ENCODE data around the gene SHPK. TPM values are rescaled to one million over a fixed set of nuclear protein-coding genes. Genes with fewer than 3 reads are reported as not detected.
A peak's percentile ranks its signal among the peaks of the same experiment; 100 is the strongest.

The SHPK gene
- total RNA-seq, 1 donor from 2014 or later, result 15.3 TPM

DNA sequence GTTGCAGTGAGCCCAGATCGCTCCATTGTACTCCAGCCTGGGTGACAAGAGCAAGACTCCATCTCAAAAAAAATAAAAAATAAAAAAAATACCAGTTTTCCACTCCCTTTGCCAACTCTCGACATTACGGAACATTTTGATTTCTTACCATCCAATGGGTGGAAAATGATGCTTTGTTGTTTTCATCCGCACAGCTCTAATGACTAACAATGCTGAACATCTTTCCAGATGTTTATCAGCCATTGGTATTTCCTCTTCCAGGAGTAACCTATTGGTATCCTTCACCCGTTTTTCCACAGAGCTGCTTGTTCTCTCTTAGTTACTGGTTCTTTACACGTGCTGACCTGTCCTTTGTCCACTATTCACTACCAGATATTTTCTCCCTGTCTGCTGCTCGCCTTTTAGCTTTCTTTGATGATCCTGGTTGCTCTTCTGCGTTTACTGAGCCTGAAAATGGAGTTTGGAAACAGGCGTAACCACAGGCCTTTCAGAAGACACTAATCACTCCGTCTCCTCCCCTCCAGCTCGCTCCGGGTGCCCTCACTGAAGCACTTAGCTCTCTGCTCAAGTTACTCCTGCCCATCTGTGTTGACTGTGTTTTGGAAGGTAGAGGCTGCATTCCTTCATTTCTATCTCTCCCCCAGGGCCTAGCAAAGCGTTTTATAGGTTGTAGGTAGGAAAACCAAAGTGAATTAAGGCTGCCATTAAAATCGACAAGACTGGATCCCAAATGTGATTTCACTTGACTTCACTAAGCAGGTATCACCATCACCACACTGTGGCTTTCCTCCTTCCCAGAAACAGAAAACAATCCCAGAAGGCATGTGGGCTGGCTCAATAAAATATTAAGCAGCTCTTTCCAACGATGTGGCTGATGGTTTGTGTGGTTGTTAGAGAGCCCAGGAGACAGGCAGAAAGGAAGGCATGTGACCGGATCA lies 8.9 kb downstream of the SHPK start:
- DNase-seq, result no peak

GRCh38 chr17:3622977-3623594 lies 13.0 kb downstream of the SHPK start:
- no peak for DNase-seq

DNA sequence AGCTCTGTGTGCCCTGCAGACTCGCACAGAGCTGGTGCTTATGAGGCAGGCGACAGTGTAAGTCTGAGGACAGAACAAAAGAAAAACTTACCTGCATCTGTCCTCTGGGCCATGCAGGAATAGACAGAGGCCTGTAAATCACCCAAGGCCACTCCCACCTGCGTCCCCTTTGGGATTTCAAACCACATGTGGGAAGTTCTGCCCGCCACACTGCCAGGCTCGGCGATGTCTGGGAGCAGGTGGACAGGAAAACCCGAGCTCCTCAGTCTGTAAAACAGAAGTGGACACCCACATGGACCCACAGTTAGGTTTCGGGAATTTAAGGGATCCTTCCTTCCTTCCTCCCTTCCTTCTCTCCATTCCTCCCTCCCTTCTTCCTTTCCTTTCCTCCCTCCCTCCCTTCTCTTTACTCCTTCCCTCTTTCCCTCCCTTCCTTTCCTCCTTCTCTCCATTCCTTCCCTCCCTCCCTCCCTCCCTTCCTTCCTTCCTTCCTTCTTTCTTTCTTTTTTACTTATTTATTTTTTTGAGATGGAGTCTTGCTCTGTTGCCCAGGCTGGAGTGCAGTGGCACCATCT lies 14.8 kb downstream of the SHPK start:
- DNase-seq, result no peak

GRCh38 chr17:3615160-3615870 lies 20.7 kb downstream of the SHPK start:
- DNase-seq, result no peak

DNA sequence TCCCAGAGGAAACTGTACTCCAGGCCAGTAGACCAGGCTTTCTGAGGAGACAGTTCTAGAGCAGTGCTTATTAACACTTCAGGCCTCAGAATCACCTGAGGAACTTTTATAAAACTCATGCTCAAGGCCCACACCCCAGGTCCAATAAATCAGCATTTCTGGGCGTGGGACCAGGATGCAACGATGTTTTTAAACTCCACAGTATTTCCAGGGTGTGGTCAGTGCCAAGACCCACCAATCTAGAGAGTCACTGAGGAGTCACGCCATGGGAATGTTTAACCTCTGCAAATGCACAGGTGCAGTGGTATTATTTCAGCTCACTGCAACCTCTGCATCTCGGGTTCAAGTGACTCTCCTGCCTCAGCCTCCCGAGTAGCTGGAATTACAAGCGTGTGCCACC lies 22.9 kb downstream of the SHPK start:
- no peak for DNase-seq

DNA sequence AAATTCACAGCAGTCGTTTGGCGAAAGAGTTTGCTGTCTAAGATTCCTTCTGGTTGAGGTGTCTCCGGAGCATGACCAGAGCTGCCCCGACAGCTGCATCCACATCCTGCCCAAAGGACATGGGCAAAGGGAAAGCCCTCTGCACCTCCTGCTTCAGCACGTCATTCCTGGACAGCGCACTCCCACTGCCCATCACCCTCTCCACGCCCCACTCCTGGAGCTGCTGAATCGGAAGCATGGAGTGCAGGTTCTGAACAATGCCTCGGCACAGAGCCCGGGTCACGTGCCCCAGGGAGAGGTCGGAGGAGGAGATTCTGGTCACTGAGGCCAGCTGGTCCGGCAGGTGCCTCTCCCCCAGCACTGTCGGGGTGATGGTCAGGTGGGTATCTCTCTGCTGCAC lies 25.5 kb downstream of the SHPK start:
- no peak for DNase-seq

- no peak for DNase-seq
These were observed 26.4 kb downstream of the SHPK start for GRCh38 chr17:3609689-3610088.

DNA sequence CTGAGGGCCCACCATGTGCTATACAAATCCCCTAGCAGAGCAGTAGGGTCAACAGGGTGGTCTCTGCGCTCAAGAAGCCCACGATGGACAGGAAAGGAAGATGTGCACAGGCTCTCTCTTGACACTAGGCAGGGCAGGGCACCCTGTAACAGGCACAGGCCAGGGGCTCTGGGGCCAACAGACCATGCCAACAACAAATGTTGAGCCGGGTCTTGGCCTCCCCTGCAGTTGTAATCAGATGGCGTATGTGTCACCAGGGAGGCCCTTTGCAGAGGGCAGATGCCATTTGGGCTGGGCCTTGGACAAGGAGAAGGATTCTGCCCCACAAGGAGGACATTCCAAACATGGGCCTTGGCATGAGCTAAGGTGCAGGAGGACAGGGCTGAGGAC lies 32.2 kb downstream of the SHPK start:
- DNase-seq, result no peak

- DNase-seq, result no peak
These were observed 32.8 kb downstream of the SHPK start for GRCh38 chr17:3603119-3603869.

DNA sequence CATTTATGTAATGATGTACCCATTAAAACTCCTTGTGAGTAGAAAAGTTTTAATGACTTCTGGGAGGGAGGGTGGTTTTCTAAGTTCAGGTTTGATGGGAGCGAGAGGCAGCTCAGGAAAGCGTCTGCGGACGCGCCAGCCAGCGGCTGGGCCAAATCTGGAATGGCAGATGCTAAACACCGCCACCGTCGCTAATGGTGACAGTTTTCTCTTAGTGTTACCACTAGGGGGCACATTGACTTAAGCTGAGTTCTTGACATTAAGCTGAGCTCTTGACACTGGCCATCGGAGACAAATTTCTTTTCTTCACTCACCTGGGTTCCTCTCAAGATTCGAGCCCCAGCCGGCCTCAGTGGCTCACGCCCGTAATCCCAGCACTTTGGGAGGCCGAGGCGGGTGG lies 33.6 kb downstream of the SHPK start:
- DNase-seq, result peak; percentile 37

DNA sequence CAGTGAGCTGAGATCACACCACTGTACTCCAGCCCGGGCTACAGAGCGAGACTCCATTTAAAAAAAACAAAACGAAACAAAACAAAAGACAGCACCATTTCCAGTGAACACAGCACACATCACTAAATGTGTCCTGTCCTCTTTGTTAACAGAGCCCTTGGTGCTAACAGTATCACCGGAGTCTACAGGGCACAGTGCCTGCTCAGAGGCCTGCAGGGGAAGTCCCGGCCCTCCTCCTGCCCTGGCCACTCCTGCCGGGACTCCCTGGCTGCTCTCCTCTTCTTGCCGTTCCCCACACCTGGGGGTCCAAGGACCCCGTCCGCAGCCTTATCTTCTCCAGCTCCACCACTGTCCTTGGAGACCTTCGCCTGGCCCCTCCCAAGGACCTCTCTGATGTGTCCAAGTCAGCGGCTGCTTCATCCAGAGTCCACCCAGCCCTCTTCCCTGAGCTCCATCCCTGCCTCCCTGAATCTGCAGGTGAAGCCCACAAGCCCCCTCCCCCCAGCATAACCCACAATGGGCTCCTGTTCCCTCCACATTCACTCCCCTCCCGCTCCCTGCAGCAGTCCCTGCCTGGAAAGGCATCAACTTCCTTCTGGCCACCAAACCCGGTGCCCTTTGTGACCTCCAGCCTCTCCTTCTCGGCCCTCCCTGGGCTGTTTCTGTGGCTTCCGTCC lies 35.4 kb downstream of the SHPK start:
- DNase-seq, result no peak

- DNase-seq, result no peak
These were observed 38.0 kb downstream of the SHPK start for GRCh38 chr17:3598078-3598477.

DNA sequence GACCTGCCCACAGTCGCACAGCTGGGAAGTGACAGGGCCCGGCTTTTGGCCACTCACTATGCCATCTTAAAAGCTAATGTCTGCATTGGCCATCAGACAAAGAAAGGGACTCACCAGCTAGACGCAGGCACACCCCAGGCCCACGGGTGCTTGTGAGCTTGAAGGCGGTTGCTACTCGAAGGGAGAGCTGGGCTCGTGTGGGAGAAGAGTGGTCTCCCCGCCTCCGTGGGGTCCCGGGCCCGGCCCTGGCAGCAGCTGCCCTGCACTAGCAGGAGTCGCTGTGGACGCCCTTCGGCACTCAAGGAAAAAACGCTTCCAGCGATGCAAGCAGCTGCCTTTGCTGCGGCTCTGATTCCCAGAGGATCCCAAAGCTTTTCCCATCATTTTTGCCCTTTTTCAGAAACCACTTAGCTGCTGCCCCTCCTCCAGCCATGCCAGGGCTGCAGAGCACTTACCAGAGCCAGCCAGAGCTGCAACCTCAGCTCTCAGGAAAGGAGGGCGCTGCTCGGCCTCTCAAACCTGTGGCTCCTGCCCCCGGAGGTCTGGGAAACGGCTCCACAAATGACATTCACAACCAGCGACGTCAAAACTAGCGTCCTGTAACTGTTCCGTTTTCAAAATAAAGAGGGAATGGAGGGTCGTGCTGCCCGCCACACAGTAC lies 39.1 kb downstream of the SHPK start:
- peak; percentile 78 for DNase-seq

- DNase-seq, result peak; percentile 17
These were observed 41.1 kb downstream of the SHPK start for GRCh38 chr17:3594976-3595375.

DNA sequence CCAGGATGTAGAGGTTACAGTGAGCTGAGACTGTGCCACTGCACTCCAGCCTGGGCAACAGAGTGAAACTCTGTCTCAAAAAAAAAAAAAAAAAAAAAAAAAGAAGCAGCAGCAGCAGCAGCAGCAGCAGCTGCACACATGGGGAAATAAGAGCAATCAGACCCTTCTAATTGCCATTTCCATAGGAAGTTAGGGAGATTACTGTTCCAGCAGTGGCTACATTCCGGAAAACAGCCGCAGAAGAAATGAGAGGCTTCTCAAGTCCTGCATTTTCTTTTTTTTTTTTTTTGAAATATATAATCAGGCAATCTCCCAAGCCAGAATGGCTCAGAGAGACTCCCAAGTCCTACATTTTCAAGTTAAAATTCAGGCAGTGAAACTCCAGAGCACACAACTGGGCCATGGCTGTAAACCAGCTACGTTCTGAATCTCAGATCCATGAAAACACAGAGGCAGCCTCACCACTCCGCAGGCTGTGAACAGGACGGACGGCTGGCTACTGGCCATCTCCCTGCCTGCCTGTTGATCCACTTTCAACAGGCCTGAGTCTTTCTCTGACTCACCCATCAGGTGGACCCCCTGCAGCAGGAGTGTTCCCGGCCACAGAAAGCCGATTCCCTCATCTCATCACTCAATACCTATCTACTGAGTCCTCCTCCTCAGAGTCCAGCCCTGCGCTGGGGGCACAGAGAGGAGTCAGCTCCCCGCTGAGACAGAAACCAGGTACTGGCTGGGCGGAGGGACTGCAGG lies 41.8 kb downstream of the SHPK start:
- peak; percentile 87 for DNase-seq

DNA sequence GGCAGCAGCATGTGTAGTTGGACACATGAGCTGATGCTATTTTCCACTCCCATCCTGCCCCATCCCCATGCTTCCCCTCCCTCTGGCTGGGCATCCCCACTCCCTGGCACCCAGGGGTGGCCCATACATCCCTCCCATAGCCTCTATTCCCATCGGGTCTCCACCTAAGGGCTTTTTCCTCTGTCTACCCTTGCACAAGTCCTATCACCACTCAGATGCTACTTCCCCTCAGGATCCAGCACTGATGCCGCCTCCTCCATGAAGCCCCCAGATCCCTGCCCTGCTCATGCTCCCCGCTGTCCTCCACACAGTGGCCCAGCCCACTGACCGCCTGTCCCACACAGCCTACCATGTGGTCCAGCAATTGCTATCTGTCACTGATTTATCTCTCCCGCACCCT lies 42.7 kb downstream of the SHPK start:
- DNase-seq, result no peak

DNA sequence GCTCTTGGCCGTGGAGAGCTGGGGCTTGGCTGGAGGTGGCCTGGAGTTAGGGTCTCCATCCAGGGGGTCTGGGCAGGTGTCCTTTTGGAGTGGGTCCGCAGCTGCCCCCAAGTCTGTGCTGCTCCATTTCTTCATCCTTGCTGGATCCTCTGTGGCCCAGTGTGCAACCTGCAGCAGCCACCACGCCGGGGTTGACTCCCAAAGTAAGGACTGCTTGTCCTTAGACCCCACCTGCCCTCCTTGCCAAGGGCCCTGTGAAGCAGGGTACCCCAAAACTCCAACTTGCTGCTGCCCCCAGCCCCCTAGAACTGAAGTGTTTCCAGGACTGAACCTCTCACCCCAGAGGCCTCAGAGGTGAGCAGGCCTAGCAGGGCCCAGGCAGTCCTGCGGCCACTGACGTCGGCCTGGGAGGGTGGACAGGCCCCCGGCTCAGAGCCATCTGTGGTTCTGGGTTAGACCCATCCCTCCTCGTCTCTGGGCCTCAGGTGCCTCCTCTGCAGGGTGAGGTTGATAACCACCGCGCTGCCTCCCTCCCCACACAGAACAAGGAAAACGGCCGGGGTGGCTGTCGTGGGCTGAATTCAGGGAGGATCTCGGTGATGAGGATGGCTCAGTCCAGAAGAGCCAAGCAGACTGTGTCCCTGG lies 43.7 kb downstream of the SHPK start:
- DNase-seq, result no peak

- no peak for DNase-seq
These were observed 45.3 kb downstream of the SHPK start for GRCh38 chr17:3590768-3591167.

DNA sequence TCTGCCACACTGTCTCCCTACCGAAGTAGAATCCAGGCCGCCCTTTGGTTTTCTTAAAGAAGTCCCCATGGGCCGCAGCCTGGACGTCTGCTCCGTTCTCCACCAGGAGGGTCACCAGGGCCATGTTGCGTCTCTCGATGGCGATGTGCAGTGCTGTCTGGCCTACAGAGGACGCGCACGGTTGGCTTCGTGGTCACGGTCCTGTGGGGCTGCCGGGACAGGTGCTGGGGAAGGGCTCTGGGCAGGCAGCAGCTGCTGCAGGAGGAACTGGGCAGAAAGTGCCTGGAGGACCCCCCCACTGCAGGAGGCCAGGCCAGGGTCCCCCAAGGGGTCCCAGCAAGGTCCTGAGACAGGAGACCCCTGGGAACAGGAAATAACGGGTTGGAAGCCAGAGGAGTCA lies 45.8 kb downstream of the SHPK start:
- DNase-seq, result no peak

DNA sequence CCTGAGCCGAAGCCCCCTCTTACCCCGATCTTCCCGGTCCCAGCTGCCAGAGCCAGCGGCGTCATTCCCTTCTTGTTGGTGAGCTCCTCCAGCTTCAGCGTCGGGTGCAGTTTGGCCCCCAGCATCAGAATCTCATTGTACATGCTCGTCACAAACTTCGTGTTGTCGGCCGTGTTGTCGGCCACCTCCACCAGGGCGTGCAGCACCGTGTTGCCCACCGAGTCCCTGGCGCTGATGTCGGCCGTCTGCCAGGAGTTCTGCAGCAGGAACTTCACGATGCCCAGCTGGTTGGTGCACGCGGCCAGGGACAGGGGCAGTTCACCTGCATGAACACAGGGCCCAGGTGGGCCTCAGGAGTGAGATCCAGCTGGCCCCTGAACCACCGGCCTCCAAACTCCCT lies 46.3 kb downstream of the SHPK start:
- DNase-seq, result no peak
